GM21576 (cell line): ENCODE results near the gene ABCA8.
"Not testable (repeated sequence)": the region's sequence is repeated elsewhere in the genome, so short reads cannot be mapped to it uniquely, and the experiment has no call there.

Experiments
- ATAC-seq: cut with Tn5 transposase; IDR thresholded peaks from one replicate; pipeline ENCODE4 v1.9.1; 2021; ENCODE audit warnings: mild to moderate bottlenecking, moderate library complexity; ENCODE audit not compliant: unreplicated experiment

The ABCA8 gene

DNA sequence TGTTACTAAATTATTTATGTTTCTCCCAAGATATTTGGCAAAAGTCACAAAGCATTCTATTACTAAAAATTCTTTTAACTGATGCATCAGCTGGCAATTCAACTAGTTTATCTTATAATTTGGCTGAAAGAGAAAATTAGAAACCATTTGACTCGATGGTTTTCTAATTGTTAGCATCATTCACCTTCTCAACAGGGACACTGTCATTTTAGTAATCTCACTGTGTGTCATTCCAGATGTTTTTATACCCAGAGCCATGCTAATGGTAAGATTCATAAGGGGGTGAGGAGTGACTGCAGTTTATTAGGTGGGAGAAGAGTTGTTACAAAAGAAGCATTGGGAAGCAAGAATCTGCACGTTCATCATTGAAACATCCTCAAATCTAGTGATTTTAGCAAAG is 124.9 kb downstream of the ABCA8 start:
- no peak for ATAC-seq

DNA sequence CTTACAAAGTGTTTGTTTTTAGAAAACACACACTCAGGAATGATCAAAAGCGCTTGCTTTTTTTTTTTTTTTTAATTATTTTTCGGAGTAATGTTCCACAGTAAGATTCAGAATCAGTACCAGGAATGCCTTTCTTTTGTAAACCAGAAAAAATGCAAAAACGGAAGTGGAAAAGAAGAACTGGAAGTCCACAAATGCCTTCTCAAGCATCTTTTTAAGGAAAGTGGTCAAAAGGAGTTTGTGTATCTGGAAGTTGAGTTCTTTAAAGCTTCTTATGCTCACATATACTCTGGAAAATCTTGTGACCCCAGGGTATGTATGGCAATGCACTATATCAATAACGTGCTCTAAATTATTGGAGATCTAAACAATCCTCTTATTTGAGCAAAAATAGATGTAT is 126.0 kb downstream of the ABCA8 start:
- ATAC-seq: no peak

DNA sequence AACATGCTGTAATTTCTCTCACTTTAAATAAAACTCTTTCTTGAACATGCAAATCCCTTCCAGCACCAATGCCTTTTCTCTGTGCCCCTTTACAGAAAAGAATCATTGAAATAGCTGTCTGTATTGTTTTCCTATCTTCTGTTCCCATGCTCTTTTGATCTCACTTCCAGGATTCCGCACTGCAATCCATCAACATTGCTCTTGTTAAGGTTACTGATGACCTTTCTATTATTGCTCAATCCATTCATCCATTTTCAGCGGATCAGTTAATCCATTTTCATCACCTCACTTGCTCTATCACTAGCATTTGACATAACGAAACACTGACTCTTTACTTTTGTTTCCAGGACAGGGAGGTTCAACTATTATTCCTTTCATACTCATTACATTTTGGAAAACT is 130.5 kb downstream of the ABCA8 start:
- no peak for ATAC-seq

DNA sequence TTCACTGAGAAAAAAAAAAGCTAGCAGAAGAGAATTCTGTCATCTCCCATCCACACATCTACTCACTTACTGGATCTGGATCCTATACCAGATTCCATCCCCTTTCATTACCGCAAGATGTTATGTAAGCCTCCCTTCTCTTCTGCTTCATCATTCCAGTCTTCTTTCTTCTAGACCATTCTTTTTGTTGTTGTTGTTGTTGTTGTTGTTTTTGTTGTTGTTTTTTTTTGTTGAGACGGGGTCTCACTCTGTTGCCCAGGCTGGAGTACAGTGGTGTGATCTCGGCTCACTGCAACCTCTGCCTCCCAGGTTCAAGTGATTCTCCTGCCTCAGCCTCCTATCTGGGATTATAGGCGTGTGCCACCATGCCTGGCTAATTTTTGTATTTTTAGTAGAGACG is 131.0 kb downstream of the ABCA8 start:
- not testable (repeated sequence) for ATAC-seq

DNA sequence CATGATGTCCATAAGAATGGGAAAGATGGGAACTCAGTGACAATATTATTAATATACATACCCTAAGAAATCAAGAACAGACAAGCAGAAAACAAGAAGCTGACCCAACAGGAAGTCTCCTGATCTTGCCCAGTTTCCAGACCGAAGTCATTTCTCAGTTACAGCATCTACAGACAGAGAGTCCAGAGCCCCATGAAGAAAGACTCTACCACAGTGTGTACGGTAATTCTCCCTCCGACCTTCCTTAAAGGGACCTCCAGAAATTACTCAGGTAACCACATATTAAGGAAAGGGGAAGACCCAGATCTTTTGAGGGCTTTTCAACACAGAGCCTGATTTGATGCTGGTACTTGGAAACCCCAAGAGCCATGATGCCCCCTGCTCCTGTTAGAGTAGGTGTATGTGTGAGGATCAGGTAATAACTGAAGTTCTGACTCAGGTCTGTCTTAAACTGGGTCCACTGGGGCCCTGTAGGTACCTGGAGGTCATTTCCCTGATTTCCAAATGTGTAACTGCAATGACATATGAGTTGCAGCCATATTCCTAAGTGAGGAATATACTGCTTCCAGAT is 132.4 kb downstream of the ABCA8 start:
- ATAC-seq: no peak

DNA sequence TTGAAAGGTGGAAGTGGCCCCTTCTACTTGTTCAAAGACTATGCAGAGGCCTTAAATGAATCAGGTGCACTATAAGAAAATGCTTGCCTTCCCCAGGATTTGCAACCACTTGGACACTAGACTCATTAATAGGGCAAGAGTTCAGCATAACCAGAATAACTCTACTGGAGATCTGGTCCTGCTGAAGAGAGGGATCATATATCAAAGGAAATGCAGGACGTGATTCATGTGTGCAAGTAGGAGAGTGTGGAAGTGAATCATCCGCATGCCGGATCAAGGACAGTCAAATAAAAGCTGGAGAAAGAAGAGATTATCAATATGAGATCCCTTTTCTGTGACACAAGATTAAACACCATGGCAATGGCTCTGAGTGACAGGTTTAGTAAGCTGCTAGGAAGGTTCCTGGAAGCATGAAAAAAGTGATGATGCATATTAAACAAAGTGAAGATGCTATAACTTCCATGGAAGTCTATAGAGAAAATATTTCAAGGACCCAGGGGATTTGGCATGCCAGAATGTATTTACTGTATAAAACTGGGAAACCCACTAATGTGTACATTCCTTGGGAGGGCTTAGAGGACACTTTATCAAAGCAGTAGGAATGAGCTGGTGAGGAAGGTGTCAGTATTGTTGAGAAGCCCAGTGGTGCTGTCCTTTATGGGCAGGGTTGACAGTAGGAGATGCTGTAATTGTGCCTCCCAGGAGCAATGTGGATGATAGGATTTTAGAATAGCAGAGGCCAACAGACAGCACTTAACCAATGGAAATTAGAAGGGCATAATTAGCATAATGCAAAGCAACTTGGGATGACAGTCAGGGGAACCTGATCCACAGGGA is 133.1 kb downstream of the ABCA8 start:
- ATAC-seq: no peak

DNA sequence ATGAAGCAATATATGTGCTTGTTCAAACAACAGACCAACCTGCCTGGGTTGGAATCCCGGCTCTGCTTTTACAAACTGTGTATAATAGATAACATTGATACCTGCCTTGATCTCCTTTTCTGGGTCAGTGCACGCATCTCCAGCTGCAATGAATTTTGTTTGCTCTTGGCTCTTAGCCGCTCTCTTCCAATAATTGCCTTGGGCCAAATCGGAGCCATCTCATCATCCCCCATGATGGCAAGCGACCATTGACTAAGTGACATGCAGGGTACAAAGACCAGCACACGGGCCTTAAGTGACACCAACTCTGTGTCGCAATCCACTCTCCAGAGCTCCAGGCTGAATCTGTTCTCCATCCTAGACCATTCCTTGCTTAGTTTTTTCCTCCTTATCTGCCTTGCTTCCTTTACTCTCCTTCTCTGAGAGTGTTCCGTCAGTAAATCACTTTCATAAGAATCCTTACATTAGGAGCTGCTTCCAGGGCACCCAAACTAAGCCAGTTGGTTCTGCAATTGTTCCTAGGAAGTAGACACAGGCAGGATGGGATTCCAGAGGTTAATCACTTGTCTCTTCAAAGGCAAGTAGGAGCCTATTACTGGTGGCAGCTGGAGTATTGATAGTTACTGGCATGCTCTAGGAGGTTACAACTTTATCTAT is 134.2 kb downstream of the ABCA8 start:
- no peak for ATAC-seq

DNA sequence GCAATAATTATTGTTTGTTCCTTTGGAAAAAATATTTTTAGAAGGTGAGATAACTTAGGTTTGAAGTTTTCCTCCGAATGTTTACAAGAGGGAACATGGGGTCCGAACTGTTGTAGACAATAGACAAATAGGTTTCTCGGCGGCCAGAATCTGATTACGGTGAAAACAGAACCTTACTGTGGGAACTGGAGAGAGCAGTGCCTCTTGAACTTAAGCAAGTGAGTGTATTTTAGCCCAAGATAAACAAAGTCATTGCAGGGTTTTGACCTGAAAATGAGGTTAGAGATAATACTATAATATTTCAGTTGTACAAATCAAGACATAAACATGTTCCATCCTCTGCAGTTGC is 134.7 kb downstream of the ABCA8 start:
- ATAC-seq: no peak

DNA sequence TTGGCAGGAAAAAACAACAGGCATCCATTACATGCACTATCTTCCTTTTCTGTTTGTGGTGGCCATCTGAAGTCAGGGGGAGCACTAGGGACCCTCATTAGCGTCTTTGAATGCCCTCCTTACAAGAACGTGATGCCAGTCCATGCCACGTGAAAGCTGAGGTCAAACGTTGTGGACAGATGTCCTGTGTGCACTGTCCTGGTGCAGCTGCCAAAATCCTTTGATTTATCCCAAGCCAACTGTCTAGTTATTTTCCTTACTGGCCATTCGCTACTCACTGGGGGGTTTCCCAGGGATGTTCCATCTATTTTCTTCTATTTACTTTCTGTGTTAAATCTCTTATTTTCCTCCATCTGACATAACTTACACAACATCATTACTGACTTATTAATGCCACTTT is 135.7 kb downstream of the ABCA8 start:
- no peak for ATAC-seq
